Ovary (tissue), 3 donors: Measurements from ENCODE around the gene BEST2.
A peak's percentile ranks its signal among the peaks of the same experiment; 100 is the strongest.

Experiments used
- CTCF ChIP-seq, 3 donors: fragments of 450-650 bp in 2 of 3; fragments of 200-600 bp in 1 of 3; IDR thresholded peaks; one replicate each; pipeline versions ENCODE4 v1.5.1 to v1.8.0; 2016 to 2022; ENCODE audit warnings: antibody characterized with exemption in 3 of 3, mild to moderate bottlenecking in 1 of 3
- POLR2A ChIP-seq: fragments of 450-650 bp; IDR thresholded peaks from one replicate; pipeline ENCODE4 v1.6.1; 2017; ENCODE audit warnings: antibody characterized with exemption, mild to moderate bottlenecking, moderate library complexity
- donor health status: DM: no; HTN: no; CAD: no.

- peak in 1 of 3 donors; percentile 38 for TF ChIP-seq CTCF (IDR thresholded peaks at IDR 0.05)
- TF ChIP-seq POLR2A: peak; percentile 43
Observed at GRCh38 chr19:12782424-12783290, 31.1 kb downstream of the BEST2 start.
